A549 (cell line): Measurements from ENCODE around the gene MBD3. TPM values are rescaled to one million over a fixed set of nuclear protein-coding genes. Genes with fewer than 3 reads are reported as not detected.

Source experiments
- ATAC-seq, 2 experiments: fragments of 200-7000 bp in 1 of 2; fragments of >200 bp in 1 of 2; cut with Nextera tagmentation in 1 of 2; cut with Tn5 transposase in 1 of 2; 3 replicates each; pipeline versions ENCODE4 v1.8.0 to v1.9.1; 2018 to 2020; ENCODE audit warnings: mild to moderate bottlenecking in 1 of 2, moderate library complexity in 1 of 2
- CTCF ChIA-PET: fragments of 300-600 bp; sonication (Branson Sonifier 250); formaldehyde crosslinking; extraction: SDS; loops from one replicate; lab custom pipeline; 2021; ENCODE audit warnings: antibody characterized with exemption, inconsistent platforms; lab: Yijun Ruan, JAX
- POLR2A ChIA-PET: fragments of 350-600 bp; formaldehyde crosslinking; extraction: SDS; loops from one replicate; lab custom pipeline; 2021; ENCODE audit warnings: antibody characterized with exemption, inconsistent platforms; lab: Yijun Ruan, JAX
- DNase-seq, 2 experiments: peaks; one replicate each; pipeline versions ENCODE4 v3.0.0 to v3.0.0-alpha.2; 2011 to 2016; ENCODE audit warnings: low read depth in 1 of 2, low spot score in 1 of 2
- FAIRE-seq: peaks from 2 replicates; lab custom pipeline; 2011; peaks lifted over from hg19 to GRCh38; lab: Jason Lieb, UNC
- H3K27ac ChIP-seq, 2 experiments: fragments of >200 bp; sonication (Bioruptor Twin); formaldehyde crosslinking; 3 replicates each; pipeline ENCODE4 v1.5.1; 2016 to 2017
- H3K4me1 ChIP-seq: fragments of >200 bp; sonication (Bioruptor Twin); formaldehyde crosslinking; 3 replicates; pipeline ENCODE4 v1.6.1; 2016
- H3K4me2 ChIP-seq: fragments of >200 bp; sonication (Bioruptor Twin); formaldehyde crosslinking; 3 replicates; pipeline ENCODE4 v1.6.1; 2016
- H3K4me3 ChIP-seq: fragments of >200 bp; sonication (Bioruptor Twin); formaldehyde crosslinking; 3 replicates; pipeline ENCODE4 v1.5.1; 2016
- H3K9me3 ChIP-seq: fragments of >200 bp; sonication (Bioruptor Twin); formaldehyde crosslinking; 3 replicates; pipeline ENCODE4 v1.6.1; 2016
- ATOH8 ChIP-seq: fragments of 250-450 bp; sonication (Bioruptor Pico); IDR thresholded peaks from 2 replicates; pipeline ENCODE4 v1.5.0; 2020; ENCODE audit warnings: low read depth, mild to moderate bottlenecking, moderate library complexity
- BCL3 ChIP-seq: fragments of >200 bp; sonication (Bioruptor Twin); formaldehyde crosslinking; IDR thresholded peaks from 3 replicates; pipeline ENCODE4 v1.6.1; 2016
- CBX8 ChIP-seq: fragments of 200-600 bp; sonication (generic); IDR thresholded peaks from 2 replicates; pipeline ENCODE4 v1.6.1; 2016
- CTCF ChIP-seq: fragments of >200 bp; sonication (Bioruptor Twin); formaldehyde crosslinking; IDR thresholded peaks from 3 replicates; pipeline ENCODE4 v1.5.1; 2016
- EHMT2 ChIP-seq: fragments of 200-600 bp; sonication (generic); IDR thresholded peaks from 2 replicates; pipeline ENCODE4 v1.6.1; 2016; ENCODE audit warnings: antibody characterized with exemption, low read depth, mild to moderate bottlenecking, moderate library complexity
- EP300 ChIP-seq, 2 experiments: fragments of >200 bp; sonication (Bioruptor Twin); formaldehyde crosslinking; IDR thresholded peaks; 2 replicates in 1 of 2; 3 replicates in 1 of 2; pipeline ENCODE4 v1.6.1; 2016 to 2017
- HOXB13 ChIP-seq: fragments of 250-450 bp; sonication (Bioruptor Pico); IDR thresholded peaks from 2 replicates; pipeline ENCODE4 v1.5.0; 2020; ENCODE audit warnings: low read depth, mild to moderate bottlenecking, moderate library complexity
- MAFK ChIP-seq: fragments of 450-650 bp; IDR thresholded peaks from 2 replicates; pipeline ENCODE4 v1.6.1; 2014; ENCODE audit not compliant: partially characterized antibody
- NR3C1 ChIP-seq: fragments of >200 bp; sonication (Bioruptor Twin); formaldehyde crosslinking; IDR thresholded peaks from 3 replicates; pipeline ENCODE4 v1.6.1; 2017
- POLR2A ChIP-seq: IDR thresholded peaks from 2 replicates; pipeline ENCODE4 v1.6.1; 2012; ENCODE audit warnings: mild to moderate bottlenecking, low read length
- RCOR1 ChIP-seq: fragments of 150-350 bp; IDR thresholded peaks from 2 replicates; pipeline ENCODE4 v1.6.1; 2014; ENCODE audit warnings: antibody characterized with exemption, low read length, low read depth
- REST ChIP-seq: fragments of 200-600 bp; sonication (generic); IDR thresholded peaks from 2 replicates; pipeline ENCODE4 v1.6.1; 2016; ENCODE audit warnings: antibody characterized with exemption, mild to moderate bottlenecking, moderate library complexity
- SMC3 ChIP-seq: fragments of >200 bp; sonication (Bioruptor Twin); formaldehyde crosslinking; IDR thresholded peaks from 3 replicates; pipeline ENCODE4 v1.6.1; 2018; ENCODE audit warnings: inconsistent platforms
- SREBF2 ChIP-seq: fragments of 450-650 bp; IDR thresholded peaks from 2 replicates; pipeline ENCODE4 v1.6.1; 2014; ENCODE audit warnings: mild to moderate bottlenecking, moderate library complexity
- TFCP2L1 ChIP-seq: fragments of 250-450 bp; sonication (Bioruptor Pico); IDR thresholded peaks from 2 replicates; pipeline ENCODE4 v1.5.0; 2021; ENCODE audit warnings: mild to moderate bottlenecking
- TP53 ChIP-seq: fragments of 250-450 bp; sonication (Bioruptor Pico); IDR thresholded peaks from 2 replicates; pipeline ENCODE4 v1.5.0; 2021; ENCODE audit warnings: mild to moderate bottlenecking, moderate library complexity
- WGBS: methylation state at CpG from one replicate; pipeline ENCODE4 v1.1.6; 2017; ENCODE audit errors: missing lambda C conversion rate; 5-methylcytosine and 5-hydroxymethylcytosine counted together
- polyA plus RNA-seq, 4 experiments: library from polyadenylated mRNA; depleted of rRNA in 3 of 4; stranded (reverse); fragments of >200 nt; fragmentation: RNase III in 1 of 4; extraction: RNeasy Plus Mini Kit Qiagen cat#74134 plus additional on column Dnase treatment in 1 of 4; gene quantifications; 2 replicates in 3 of 4; 3 replicates in 1 of 4; pipeline ENCODE4 v1.2.3, GENCODE V29; 2011 to 2017

The MBD3 gene
- polyA plus RNA-seq, 2 of the 4 experiments (the other 2 are of a cell fraction), result 22.7 to 41.4 TPM

GRCh38 chr19:1609680-1610474, 17.2 kb upstream of the MBD3 start:
- TF ChIP-seq MAFK, result no peak
- no peak for TF ChIP-seq HOXB13 (CRISPR knock-in tag)
- TF ChIP-seq NR3C1, result no peak
- no peak for TF ChIP-seq TFCP2L1 (CRISPR knock-in tag)
- no peak for TF ChIP-seq EP300 (IDR thresholded peaks at IDR 0.05)
- no peak overlapping the region for H3K4me2 ChIP-seq
- H3K4me3 ChIP-seq, result no peak overlapping the region
- POLR2A ChIA-PET, result no interaction called here
- H3K9me3 ChIP-seq, result no peaks in the 10 kb centered on the region
- FAIRE-seq (no peak), DNase-seq (no peak), ATAC-seq (no peak)
- WGBS, result 90% methylated on average over 13 of the region's 16 CpGs
- CTCF ChIA-PET, result interaction anchor here (1.1 to 1.6 kb wide), 2 partner anchors 62 to 157 kb away, joined by 3 to 4 read pairs; no protein-coding TSS in a partner anchor
- H3K27ac ChIP-seq, result no peak overlapping the region
- peaks cover 13% of the 10 kb centered on the region for H3K4me1 ChIP-seq

- no peak for FAIRE-seq
- ChIA-PET POLR2A (no interaction called here), CTCF (interaction anchor here (1.1 to 1.6 kb wide), 3 partner anchors 10 to 158 kb away, joined by 3 to 4 read pairs (median 4); no protein-coding TSS in a partner anchor)
- Histone ChIP-seq H3K4me1 (peaks cover 13% of the 10 kb centered on the region), H3K4me2 (no peak overlapping the region), H3K27ac (peak overlapping the region in 1 of 2 experiments; percentile 16; a peak in 1 of 6 replicates), H3K9me3 (no peaks in the 10 kb centered on the region), H3K4me3 (no peak overlapping the region)
- no peak for DNase-seq
- no peak for ATAC-seq
- WGBS, result 50% methylated on average over 6 of the region's 10 CpGs
- TF ChIP-seq POLR2A (no peak), EHMT2 (no peak), CTCF (no peak), ATOH8 (CRISPR knock-in tag) (no peak), SMC3 (no peak), TP53 (no peak), RCOR1 (no peak), REST (no peak), BCL3 (no peak), CBX8 (no peak), SREBF2 (no peak)
Measured at GRCh38 chr19:1609103-1609396, 16.4 kb upstream of the MBD3 start.
